GM15510 (cell line): ENCODE results near the gene KIF12.

Experiments
- POLR2A ChIP-seq: IDR thresholded peaks from 3 replicates; pipeline ENCODE4 v1.6.1; 2011; ENCODE audit warnings: borderline replicate concordance; ENCODE audit not compliant: insufficient read length; ENCODE audit errors: extremely low read depth

KIF12 gene

GRCh38 chr9:114072184-114073140 is 26.6 kb downstream of the KIF12 start:
- TF ChIP-seq POLR2A, result no peak

GRCh38 chr9:114071197-114071795 is 27.8 kb downstream of the KIF12 start:
- no peak for TF ChIP-seq POLR2A

GRCh38 chr9:114070188-114071103 is 28.6 kb downstream of the KIF12 start:
- TF ChIP-seq POLR2A, result no peak

GRCh38 chr9:114069476-114070187 is 29.5 kb downstream of the KIF12 start:
- TF ChIP-seq POLR2A, result no peak

GRCh38 chr9:114065304-114065703 is 33.8 kb downstream of the KIF12 start:
- TF ChIP-seq POLR2A, result no peak

GRCh38 chr9:114061830-114062474 is 37.1 kb downstream of the KIF12 start:
- no peak for TF ChIP-seq POLR2A

GRCh38 chr9:114061292-114061691 is 37.8 kb downstream of the KIF12 start:
- TF ChIP-seq POLR2A, result no peak

- TF ChIP-seq POLR2A, result no peak
Measured at GRCh38 chr9:114060711-114061110, 38.4 kb downstream of the KIF12 start.

GRCh38 chr9:114060070-114060469 is 39.0 kb downstream of the KIF12 start:
- no peak for TF ChIP-seq POLR2A

GRCh38 chr9:114059047-114059803 is 39.9 kb downstream of the KIF12 start:
- TF ChIP-seq POLR2A, result no peak

- no peak for TF ChIP-seq POLR2A
Measured at GRCh38 chr9:114058688-114059046, 40.4 kb downstream of the KIF12 start.

GRCh38 chr9:114057161-114057885 is 41.8 kb downstream of the KIF12 start:
- no peak for TF ChIP-seq POLR2A
